H1 (cell line): Measurements from ENCODE around the gene SNAPIN. TPM values are rescaled to one million over a fixed set of nuclear protein-coding genes. Genes with fewer than 3 reads are reported as not detected.

Experiments
- MAFK ChIP-seq: IDR thresholded peaks from 2 replicates; pipeline ENCODE4 v1.6.1; 2012; ENCODE audit warnings: low read depth, mild to moderate bottlenecking, improper control_type of control experiment, low read length
- polyA plus RNA-seq, 7 experiments: library from polyadenylated mRNA; depleted of rRNA in 3 of 7; stranded (reverse) in 5 of 7; unstranded in 2 of 7; fragments of >200 nt in 5 of 7; fragments of 200-250 nt in 2 of 7; gene quantifications; 1 replicate in 5 of 7; 2 replicates in 1 of 7; 4 replicates in 1 of 7; pipeline versions ENCODE4 v1.2.1 to v1.2.3, GENCODE V29; 2011 to 2013; ENCODE audit warnings: missing spikeins in 2 of 7, mixed read lengths in 2 of 7
- total RNA-seq: library from RNA; stranded (reverse); fragmentation: NEBNext Ultra II Directional; extraction: Animal tissue kit (Norgen Biotek cat#: 25700); gene quantifications from 2 replicates; pipeline ENCODE4 v1.2.1, GENCODE V29; 2021
- TF ChIP-seq, protein P1 (sequence below), 3 experiments: IDR thresholded peaks; 1 replicate in 2 of 3; 2 replicates in 1 of 3; pipeline versions ENCODE4 v1.5.1 to v1.6.1; 2011; ENCODE audit warnings: low read length in 3 of 3, mild to moderate bottlenecking in 3 of 3, inconsistent platforms in 2 of 3, low read depth in 1 of 3, moderate library complexity in 1 of 3; ENCODE audit not compliant: insufficient read depth in 1 of 3; ENCODE audit errors: control extremely low read depth in 1 of 3

Gene SNAPIN
- total and polyA plus RNA-seq, 2 of the 8 experiments (the other 6 are each of a cell fraction or from before 2014, with no cell fraction given), result 25.7 to 31.1 TPM

DNA sequence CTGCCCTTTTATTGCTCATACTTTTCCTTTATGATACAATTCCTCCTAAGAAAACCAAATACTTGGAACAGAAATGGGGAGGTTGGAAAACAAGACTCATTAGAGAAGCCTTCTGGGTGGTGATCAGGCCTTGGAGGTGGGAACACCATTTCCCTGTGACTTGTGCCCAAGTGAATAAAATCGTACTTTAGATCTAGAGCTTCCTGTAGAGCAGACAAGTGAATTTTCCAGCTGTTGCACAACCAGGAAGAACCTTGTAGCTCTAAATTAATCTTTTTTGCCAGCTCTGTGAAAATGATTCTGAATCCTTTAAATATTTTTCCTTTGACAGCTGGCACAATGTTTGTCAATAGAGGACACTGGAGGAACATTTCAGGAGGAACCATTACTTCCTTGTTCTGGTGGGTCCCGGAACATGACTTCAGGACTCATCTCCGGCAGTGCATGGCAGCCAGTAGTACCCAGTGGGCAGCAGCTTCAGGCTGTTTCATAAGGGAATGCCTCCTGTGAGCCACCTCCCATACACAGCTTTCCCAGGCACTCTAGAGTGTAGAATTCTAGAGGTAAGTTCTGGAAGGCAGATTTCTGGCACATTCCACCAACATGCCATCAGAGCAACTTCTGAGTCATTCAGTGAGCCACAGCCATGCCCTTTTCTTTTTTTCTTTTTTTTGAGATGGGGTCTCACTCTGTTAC, 5.5 kb upstream of the SNAPIN start (continued):
- TF ChIP-seq, protein P1, sequence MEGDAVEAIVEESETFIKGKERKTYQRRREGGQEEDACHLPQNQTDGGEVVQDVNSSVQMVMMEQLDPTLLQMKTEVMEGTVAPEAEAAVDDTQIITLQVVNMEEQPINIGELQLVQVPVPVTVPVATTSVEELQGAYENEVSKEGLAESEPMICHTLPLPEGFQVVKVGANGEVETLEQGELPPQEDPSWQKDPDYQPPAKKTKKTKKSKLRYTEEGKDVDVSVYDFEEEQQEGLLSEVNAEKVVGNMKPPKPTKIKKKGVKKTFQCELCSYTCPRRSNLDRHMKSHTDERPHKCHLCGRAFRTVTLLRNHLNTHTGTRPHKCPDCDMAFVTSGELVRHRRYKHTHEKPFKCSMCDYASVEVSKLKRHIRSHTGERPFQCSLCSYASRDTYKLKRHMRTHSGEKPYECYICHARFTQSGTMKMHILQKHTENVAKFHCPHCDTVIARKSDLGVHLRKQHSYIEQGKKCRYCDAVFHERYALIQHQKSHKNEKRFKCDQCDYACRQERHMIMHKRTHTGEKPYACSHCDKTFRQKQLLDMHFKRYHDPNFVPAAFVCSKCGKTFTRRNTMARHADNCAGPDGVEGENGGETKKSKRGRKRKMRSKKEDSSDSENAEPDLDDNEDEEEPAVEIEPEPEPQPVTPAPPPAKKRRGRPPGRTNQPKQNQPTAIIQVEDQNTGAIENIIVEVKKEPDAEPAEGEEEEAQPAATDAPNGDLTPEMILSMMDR (IDR thresholded peaks at IDR 0.05; ENCODE audit: control extremely low read depth in 1 of 3, insufficient read depth in 1 of 3, low read depth in 1 of 3, low read length in 3 of 3), result no peak
- no peak for TF ChIP-seq MAFK
- TF ChIP-seq, all 59 proteins: peak for 0
